Heart left ventricle (tissue), 16 donors: ENCODE results near the gene PTPDC1. TPM values are rescaled to one million over a fixed set of nuclear protein-coding genes. Genes with fewer than 3 reads are reported as not detected.
"Not testable (repeated sequence)": the region's sequence is repeated elsewhere in the genome, so short reads cannot be mapped to it uniquely, and the experiment has no call there.

Experiments
- ATAC-seq, 4 donors: fragments of 200-7000 bp; cut with Tn5 transposase; one replicate each; pipeline ENCODE4 v1.9.1; 2020 to 2022; ENCODE audit warnings: moderate library complexity in 4 of 4, mild to moderate bottlenecking in 3 of 4, moderate number of reproducible peaks in 1 of 4
- DNase-seq, 5 donors: peaks; one replicate each; pipeline ENCODE4 v3.0.0-alpha.2; 2020
- H3K27ac ChIP-seq, 12 donors: fragments of 200-600 bp; sonication (generic) in 4 of 12; one replicate each; pipeline versions ENCODE4 v1.5.0 to v1.8.0; 2016 to 2022; ENCODE audit warnings: mild to moderate bottlenecking in 2 of 12
- H3K27me3 ChIP-seq, 9 donors: fragments of 200-600 bp; sonication (generic) in 2 of 9; one replicate each; pipeline versions ENCODE4 v1.5.1 to v1.8.0; 2016 to 2022; ENCODE audit warnings: mild to moderate bottlenecking in 3 of 9
- H3K36me3 ChIP-seq, 9 donors: fragments of 200-600 bp; sonication (generic) in 2 of 9; one replicate each; pipeline versions ENCODE4 v1.5.0 to v1.8.0; 2018 to 2022; ENCODE audit warnings: mild to moderate bottlenecking in 2 of 9
- H3K4me1 ChIP-seq, 12 donors: fragments of 200-600 bp; sonication (generic) in 4 of 12; one replicate each; pipeline versions ENCODE4 v1.5.0 to v1.8.0; 2016 to 2022; ENCODE audit warnings: mild to moderate bottlenecking in 3 of 12
- H3K4me3 ChIP-seq, 12 donors: fragments of 200-600 bp; sonication (generic) in 4 of 12; one replicate each; pipeline versions ENCODE4 v1.5.0 to v1.8.0; 2017 to 2022; ENCODE audit warnings: mild to moderate bottlenecking in 9 of 12, moderate library complexity in 4 of 12
- H3K9me3 ChIP-seq, 12 donors: fragments of 200-600 bp; sonication (generic) in 4 of 12; one replicate each; pipeline versions ENCODE4 v1.5.0 to v1.8.0; 2016 to 2022; ENCODE audit warnings: mild to moderate bottlenecking in 1 of 12
- POLR2A ChIP-seq, 2 donors: fragments of 450-650 bp; IDR thresholded peaks; one replicate each; pipeline ENCODE4 v1.6.1; 2017; ENCODE audit warnings: antibody characterized with exemption in 2 of 2, mild to moderate bottlenecking in 2 of 2, moderate library complexity in 2 of 2
- WGBS, 4 donors: extraction: QIAGEN DNeasy Blood & Tissue Kit in 2 of 4; methylation state at CpG; one replicate each; pipeline versions ENCODE4 v1.1.5 to v1.1.7; 2013 to 2018; 5-methylcytosine and 5-hydroxymethylcytosine counted together
- intact Hi-C, 10 donors: fragments of 100-400 bp; cut with DNase I; formaldehyde crosslinking; loops; one replicate each; pipeline versions ENCODE4 v1.11.1 to v1.14.2; 2022
- polyA plus RNA-seq, 2 donors: library from polyadenylated mRNA; stranded (reverse); fragments of 200-250 nt; gene quantifications; one replicate each; pipeline ENCODE4 v1.2.3, GENCODE V29; 2013
- total RNA-seq, 9 donors: library from RNA; depleted of rRNA in 2 of 9; stranded (reverse); fragments of >200 nt in 2 of 9; fragmentation: NEBNext Ultra II Directional in 3 of 9; extraction: Animal tissue kit (Norgen Biotek cat#: 25700) in 3 of 9; gene quantifications; one replicate each; pipeline versions ENCODE4 v1.1.0 to v1.2.4, GENCODE V29; 2016 to 2023
- TF ChIP-seq, protein P1 (sequence below), 12 donors: fragments of 200-600 bp; sonication (generic) in 4 of 12; IDR thresholded peaks; one replicate each; pipeline versions ENCODE4 v1.5.0 to v1.8.0; 2018 to 2022; ENCODE audit warnings: antibody characterized with exemption in 12 of 12, mild to moderate bottlenecking in 5 of 12
- donor health status: ischemic (EF 13 %, LVEDD 7.1; RV severe dilation, severe dysfunction).
- donor health status: healthy with polysubstance abuse.
- donor health status: DM: no; HTN: yes; CAD: no.
- donor health status: DM: no; HTN: no; CAD: no.
- donor health status: ischemic (EF 25% LVEDD 6.9; RV normal size, moderate dysfunction).
- donor health status: ischemic (EF 25% LVEDD 5.7; RV mildly dilated, moderate dysfunction).
- donor health status: healthy.
- donor health status: DM: yes; HTN: yes; CAD: no.
- donor health status: ischemic (EF 35%, LVEDD 5.7; RV mildly dilated, moderate dysfunction).
- donor health status: nonischemic (EF 11% LVEDD 7.7; RV severe dilation, severe dysfunction).
- donor health status: DM: yes; HTN: yes; CAD: no.
- donor health status: PGD.
- donor health status: ischemic (EF 29% LVEDD 5.4; RV normal size, mild dysfunction).
- donor health status: nonischemic (EF 23%, LVEDD 6.1; RV moderate dilation, normal function).

The PTPDC1 gene
- total and polyA plus RNA-seq, 11 donors, result 6.0 to 12.3 (median 7.9) TPM

DNA sequence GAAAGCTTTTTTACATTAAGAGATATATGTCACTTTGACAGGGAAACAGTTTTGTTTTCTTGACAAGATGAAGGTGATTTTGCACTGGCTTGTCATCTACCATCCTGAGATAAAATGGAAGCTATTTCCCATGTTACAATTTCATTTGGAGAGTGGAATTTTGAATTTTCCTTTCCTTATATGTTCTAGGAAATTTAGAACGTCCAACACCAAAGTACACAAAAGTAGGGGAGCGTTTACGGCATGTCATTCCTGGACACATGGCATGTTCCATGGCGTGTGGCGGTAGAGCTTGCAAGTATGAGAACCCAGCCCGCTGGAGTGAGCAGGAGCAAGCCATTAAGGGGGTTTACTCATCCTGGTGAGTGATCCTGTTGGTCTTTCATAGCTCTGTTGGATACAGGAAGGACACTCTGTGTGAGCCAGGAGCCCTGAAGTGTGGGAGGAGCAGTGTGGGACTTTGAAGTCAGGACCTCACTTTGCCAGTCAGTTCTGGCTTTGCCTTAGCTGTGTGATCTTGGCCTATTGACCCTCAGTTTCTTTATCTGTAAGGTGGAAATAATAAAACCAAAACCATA is 887 bp downstream of the PTPDC1 start:
- intact Hi-C loops, result loop anchor here in 2 of 10 donors (10.0 kb wide), 2 partner anchors 50 to 60 kb away; no protein-coding TSS in a partner anchor
- WGBS, 4 donors, result 89 to 96% (median 92%) methylated on average over 6 of the region's 6 CpGs

DNA sequence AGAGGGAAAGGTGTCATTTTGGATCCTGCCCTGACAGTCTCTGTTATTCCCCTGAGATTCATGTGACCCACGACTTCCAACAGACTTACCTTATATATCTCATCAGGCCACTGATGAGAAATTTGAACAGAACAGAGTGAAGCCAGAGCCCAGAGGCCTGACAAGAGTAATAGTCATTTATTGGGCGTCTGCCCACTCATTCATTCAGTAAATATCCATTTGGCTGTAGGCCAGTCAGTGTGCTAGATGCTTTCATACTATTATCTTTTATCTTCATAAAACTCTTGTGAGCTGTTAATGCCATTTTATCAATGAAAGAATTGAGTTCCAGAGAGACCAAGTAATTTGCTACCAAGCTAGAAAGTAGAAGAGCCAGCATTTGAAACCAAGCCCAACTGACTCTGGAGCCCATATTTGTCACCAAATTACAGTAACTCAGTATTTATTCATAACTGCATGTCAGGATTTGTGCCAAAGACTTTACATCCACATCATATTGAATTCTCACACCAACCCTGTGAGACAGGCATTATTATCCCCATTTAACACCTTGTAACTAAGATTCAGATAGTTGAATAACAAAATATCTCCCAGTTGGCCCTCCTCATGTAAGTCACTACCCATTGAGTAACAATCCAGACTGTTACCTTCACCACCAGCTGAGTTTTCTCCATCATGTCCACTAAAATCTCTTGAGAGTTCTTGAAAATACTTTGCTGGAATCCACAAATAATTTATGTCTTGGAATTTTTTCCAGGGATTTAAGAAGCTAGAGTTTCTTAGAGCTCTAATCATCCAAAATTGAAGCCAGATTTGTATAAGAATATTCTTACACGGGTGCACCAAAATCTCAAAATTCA is 2.5 kb downstream of the PTPDC1 start:
- peaks cover 0 to 18% (median 0%) of the 10 kb centered on the region in 9 donors for H3K36me3 ChIP-seq
- H3K4me3 ChIP-seq, result no peak overlapping the region
- intact Hi-C loops, result loop anchor here in 2 of 10 donors (10.0 kb wide), 2 partner anchors 48 to 58 kb away; no protein-coding TSS in a partner anchor
- TF ChIP-seq POLR2A (IDR thresholded peaks at IDR 0.05), result no peak
- TF ChIP-seq, protein P1, sequence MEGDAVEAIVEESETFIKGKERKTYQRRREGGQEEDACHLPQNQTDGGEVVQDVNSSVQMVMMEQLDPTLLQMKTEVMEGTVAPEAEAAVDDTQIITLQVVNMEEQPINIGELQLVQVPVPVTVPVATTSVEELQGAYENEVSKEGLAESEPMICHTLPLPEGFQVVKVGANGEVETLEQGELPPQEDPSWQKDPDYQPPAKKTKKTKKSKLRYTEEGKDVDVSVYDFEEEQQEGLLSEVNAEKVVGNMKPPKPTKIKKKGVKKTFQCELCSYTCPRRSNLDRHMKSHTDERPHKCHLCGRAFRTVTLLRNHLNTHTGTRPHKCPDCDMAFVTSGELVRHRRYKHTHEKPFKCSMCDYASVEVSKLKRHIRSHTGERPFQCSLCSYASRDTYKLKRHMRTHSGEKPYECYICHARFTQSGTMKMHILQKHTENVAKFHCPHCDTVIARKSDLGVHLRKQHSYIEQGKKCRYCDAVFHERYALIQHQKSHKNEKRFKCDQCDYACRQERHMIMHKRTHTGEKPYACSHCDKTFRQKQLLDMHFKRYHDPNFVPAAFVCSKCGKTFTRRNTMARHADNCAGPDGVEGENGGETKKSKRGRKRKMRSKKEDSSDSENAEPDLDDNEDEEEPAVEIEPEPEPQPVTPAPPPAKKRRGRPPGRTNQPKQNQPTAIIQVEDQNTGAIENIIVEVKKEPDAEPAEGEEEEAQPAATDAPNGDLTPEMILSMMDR (IDR thresholded peaks at IDR 0.05), result no peak
- H3K9me3 ChIP-seq, result no peaks in the 10 kb centered on the region
- peaks cover 0 to 42% (median 30%) of the 10 kb centered on the region in 12 donors for H3K4me1 ChIP-seq
- no peaks in the 10 kb centered on the region for H3K27me3 ChIP-seq
- H3K27ac ChIP-seq, result peak overlapping the region in 1 of 12 donors; percentile 17
- 30 to 40% (median 35%) methylated on average over 3 of the region's 3 CpGs for WGBS, 4 donors
- DNase-seq, result no peak
- ATAC-seq, result peak; percentile 56 to 78 (median 70)

More for the DNA sequence above, 887 bp downstream of the PTPDC1 start:
- H3K36me3 ChIP-seq, result peaks cover 0 to 18% (median 0%) of the 10 kb centered on the region in 9 donors
- TF ChIP-seq, protein P1 (IDR thresholded peaks at IDR 0.05), result no peak
- TF ChIP-seq POLR2A (IDR thresholded peaks at IDR 0.05), result no peak
- no peaks in the 10 kb centered on the region for H3K9me3 ChIP-seq
- no peaks in the 10 kb centered on the region for H3K27me3 ChIP-seq
- H3K27ac ChIP-seq, result no peak overlapping the region
- ATAC-seq (peak in 1 of 4 donors; percentile 20), DNase-seq (no peak)
- no peak overlapping the region for H3K4me3 ChIP-seq
- H3K4me1 ChIP-seq, result peaks cover 0 to 45% (median 31%) of the 10 kb centered on the region in 12 donors

DNA sequence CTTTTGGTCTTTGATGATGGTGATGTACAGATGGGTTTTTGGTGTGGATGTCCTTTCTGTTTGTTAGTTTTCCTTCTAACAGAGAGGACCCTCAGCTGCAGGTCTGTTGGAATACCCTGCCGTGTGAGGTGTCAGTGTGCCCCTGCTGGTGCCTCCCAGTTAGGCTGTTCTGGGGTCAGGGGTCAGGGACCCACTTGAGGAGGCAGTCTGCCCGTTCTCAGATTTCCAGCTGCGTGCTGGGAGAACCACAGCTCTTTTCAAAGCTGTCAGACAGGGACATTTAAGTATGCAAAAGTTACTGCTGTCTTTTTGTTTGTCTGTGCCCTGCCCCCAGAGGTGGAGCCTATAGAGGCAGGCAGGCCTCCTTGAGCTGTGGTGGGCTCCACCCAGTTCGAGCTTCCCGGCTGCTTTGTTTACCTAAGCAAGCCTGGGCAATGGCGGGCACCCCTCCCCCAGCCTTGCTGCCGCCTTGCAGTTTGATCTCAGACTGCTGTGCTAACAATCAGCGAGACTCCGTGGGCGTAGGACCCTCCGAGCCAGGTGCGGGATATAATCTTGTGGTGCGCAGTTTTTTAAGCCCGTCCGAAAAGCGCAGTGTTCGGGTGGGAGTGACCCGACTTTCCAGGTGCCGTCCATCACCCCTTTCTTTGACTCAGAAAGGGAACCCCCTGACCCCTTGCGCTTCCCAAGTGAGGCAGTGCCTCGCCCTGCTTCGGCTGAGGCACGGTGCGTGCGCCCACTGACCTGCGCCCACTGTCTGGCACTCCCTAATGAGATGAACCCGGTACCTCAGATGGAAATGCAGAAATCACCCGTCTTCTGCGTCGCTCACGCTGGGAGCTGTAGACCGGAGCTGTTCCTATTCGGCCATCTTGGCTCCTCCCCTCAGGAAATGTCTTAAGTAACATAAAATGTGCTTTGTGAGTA is 10.2 kb downstream of the PTPDC1 start:
- not testable (repeated sequence) for DNase-seq, H3K27me3 ChIP-seq, H3K4me1 ChIP-seq, H3K27ac ChIP-seq, ATAC-seq, H3K4me3 ChIP-seq, H3K9me3 ChIP-seq
- WGBS, 4 donors, result 92 to 97% (median 95%) methylated on average over 17 to 30 of the region's 33 CpGs
- H3K36me3 ChIP-seq, result peaks cover 0 to 46% (median 27%) of the 10 kb centered on the region in 9 donors
- intact Hi-C loops, result loop anchor here in 1 of 10 donors (5.0 kb wide), 1 partner anchor 38 kb away; no protein-coding TSS in a partner anchor

DNA sequence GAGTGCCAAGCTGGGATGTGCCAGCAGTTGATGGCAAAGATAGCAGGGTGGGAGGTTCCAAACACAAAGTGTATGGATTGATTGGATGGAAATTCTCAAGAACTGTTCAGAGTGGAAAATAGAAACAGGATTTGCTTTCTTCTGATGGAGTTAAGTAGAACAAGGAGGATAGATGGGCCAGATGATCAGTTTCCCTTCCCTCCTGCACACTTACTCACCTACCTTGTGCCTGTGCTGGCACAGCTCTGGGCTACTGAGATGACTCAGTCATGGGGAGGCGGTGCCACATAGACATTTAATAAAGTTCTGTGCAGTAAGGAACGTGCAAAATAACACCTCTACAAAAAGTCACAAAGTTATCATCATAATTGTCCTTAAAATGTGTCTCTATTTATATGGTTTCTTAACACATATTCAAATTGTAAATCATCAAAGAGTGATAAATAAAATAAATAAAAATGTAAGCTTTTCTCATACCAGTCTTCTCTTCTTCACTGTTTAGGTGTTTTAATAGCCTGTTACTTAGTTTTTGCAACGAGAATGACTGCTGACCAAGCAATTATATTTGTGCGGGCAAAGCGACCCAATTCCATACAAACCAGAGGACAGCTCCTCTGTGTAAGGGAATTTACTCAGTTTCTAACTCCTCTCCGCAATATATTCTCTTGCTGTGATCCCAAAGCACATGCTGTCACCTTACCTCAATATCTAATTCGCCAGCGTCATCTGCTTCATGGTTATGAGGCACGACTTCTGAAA is 12.7 kb downstream of the PTPDC1 start:
- H3K27me3 ChIP-seq, result no peaks in the 10 kb centered on the region
- WGBS, 4 donors, result 95 to 98% (median 97%) methylated on average over 9 of the region's 9 CpGs
- H3K4me1 ChIP-seq, result no peaks in the 10 kb centered on the region
- no peak overlapping the region for H3K27ac ChIP-seq
- ATAC-seq (no peak), DNase-seq (no peak)
- no peaks in the 10 kb centered on the region for H3K9me3 ChIP-seq
- intact Hi-C loops, result loop anchor here in 1 of 10 donors (5.0 kb wide), 1 partner anchor 35 kb away; no protein-coding TSS in a partner anchor
- H3K4me3 ChIP-seq, result no peak overlapping the region
- TF ChIP-seq, protein P1 (IDR thresholded peaks at IDR 0.05), result no peak
- TF ChIP-seq POLR2A (IDR thresholded peaks at IDR 0.05), result no peak
- H3K36me3 ChIP-seq, result peaks cover 0 to 56% (median 27%) of the 10 kb centered on the region in 9 donors
